Small intestine (tissue), 7 donors: Measurements from ENCODE around the gene MANBA. TPM values are rescaled to one million over a fixed set of nuclear protein-coding genes. Genes with fewer than 3 reads are reported as not detected.

Source experiments
- DNase-seq, 2 donors: peaks; one replicate each; pipeline versions ENCODE4 v3.0.0 to v3.0.0-alpha.2; 2013
- FAIRE-seq: peaks from 2 replicates; lab custom pipeline; 2012; peaks lifted over from hg19 to GRCh38; lab: Jason Lieb, UNC
- H3K27ac ChIP-seq, 3 donors: one replicate each; pipeline ENCODE4 v1.5.1; 2013; ENCODE audit warnings: low read length in 2 of 3, mild to moderate bottlenecking in 2 of 3, control low read depth in 1 of 3, inconsistent platforms in 1 of 3, low read depth in 1 of 3, moderate library complexity in 1 of 3
- H3K27me3 ChIP-seq, 3 donors: one replicate each; pipeline ENCODE4 v1.6.1; 2013; ENCODE audit warnings: low read length in 3 of 3, inconsistent platforms in 1 of 3; ENCODE audit not compliant: control insufficient read depth in 3 of 3, insufficient read depth in 3 of 3
- H3K36me3 ChIP-seq, 3 donors: one replicate each; pipeline ENCODE4 v1.6.1; 2013; ENCODE audit warnings: low read length in 3 of 3, inconsistent platforms in 1 of 3, low read depth in 1 of 3, mild to moderate bottlenecking in 1 of 3, moderate library complexity in 1 of 3; ENCODE audit not compliant: control insufficient read depth in 3 of 3, insufficient read depth in 2 of 3
- H3K4me1 ChIP-seq, 3 donors: one replicate each; pipeline ENCODE4 v1.6.1; 2013; ENCODE audit warnings: low read length in 2 of 3, inconsistent platforms in 1 of 3, low read depth in 1 of 3, mild to moderate bottlenecking in 1 of 3, moderate library complexity in 1 of 3; ENCODE audit not compliant: control insufficient read depth in 3 of 3, insufficient read depth in 2 of 3
- H3K4me3 ChIP-seq, 3 donors: one replicate each; pipeline ENCODE4 v1.5.1; 2013; ENCODE audit warnings: low read length in 3 of 3, control low read depth in 1 of 3, inconsistent platforms in 1 of 3, low read depth in 1 of 3, mild to moderate bottlenecking in 1 of 3, moderate library complexity in 1 of 3
- H3K9me3 ChIP-seq, 2 donors: one replicate each; pipeline ENCODE4 v1.6.1; 2013; ENCODE audit warnings: low read depth in 1 of 2, low read length in 1 of 2; ENCODE audit not compliant: control insufficient read depth in 2 of 2, insufficient read depth in 1 of 2
- WGBS, 3 donors: extraction: QIAGEN DNeasy Blood & Tissue Kit; methylation state at CpG; one replicate each; pipeline ENCODE4 v1.1.7; 2013; 5-methylcytosine and 5-hydroxymethylcytosine counted together
- polyA plus RNA-seq, 4 donors: library from polyadenylated mRNA; stranded (reverse) in 3 of 4; unstranded in 1 of 4; fragments of 200-250 nt in 3 of 4; fragments of 120-200 nt in 1 of 4; gene quantifications; one replicate each; pipeline versions ENCODE4 v1.2.1 to v1.2.3, GENCODE V29; 2013
- donor health status: healthy with polysubstance abuse.
- donor health status: control.
- donor health status: control.
- donor health status: Bipolar disorder and iron deficiency.
- donor health status: healthy.

Gene MANBA
- polyA plus RNA-seq, 4 donors, result 4.7 to 35.8 (median 8.3) TPM

GRCh38 chr4:102584091-102584490 is 176.7 kb downstream of the MANBA start:
- DNase-seq, result no peak
- Histone ChIP-seq H3K4me3 (no peak overlapping the region), H3K36me3 (peaks cover 8 to 11% (median 9%) of the 10 kb centered on the region in 3 donors), H3K4me1 (no peaks in the 10 kb centered on the region), H3K27me3 (no peaks in the 10 kb centered on the region), H3K27ac (no peak overlapping the region), H3K9me3 (no peaks in the 10 kb centered on the region)
- WGBS, 3 donors, result 88 to 100% (median 98%) methylated on average over 1 of the region's 1 CpG
- no peak for FAIRE-seq

Other genes with a start within 250 kb of the MANBA start
- 100 to 1,000 TPM; 173 to 298 (median 240) TPM for gene UBE2D3, start 66.6 kb upstream of the MANBA start, polyA plus RNA-seq
- 10 to 100 TPM; 25.7 to 48.2 (median 33.0) TPM for gene CISD2, start 108.0 kb upstream of the MANBA start, polyA plus RNA-seq